HCT116 (cell line): Measurements from ENCODE around the gene SDK1. TPM values are rescaled to one million over a fixed set of nuclear protein-coding genes. Genes with fewer than 3 reads are reported as not detected.

Source experiments
- ATAC-seq: fragments of 200-7000 bp; cut with Tn5 transposase; 2 replicates; pipeline ENCODE4 v1.9.1; 2020; ENCODE audit warnings: mild to moderate bottlenecking, moderate library complexity
- BruUV-seq: library from RNA; stranded (reverse); fragments of 400-500 nt; replicated peaks from 2 replicates; lab custom pipeline; 2021; lab: Mats Ljungman, UMichigan
- CTCF ChIA-PET: fragments of 300-600 bp; sonication (Branson Sonifier 250); formaldehyde crosslinking; loops from one replicate; lab custom pipeline; 2021; ENCODE audit warnings: antibody characterized with exemption; lab: Charles Lee
- POLR2A ChIA-PET: fragments of 300-600, 350-600 bp; sonication (Branson Sonifier 250); formaldehyde crosslinking; loops from one replicate; lab custom pipeline; 2021; ENCODE audit warnings: antibody characterized with exemption; lab: Charles Lee
- RAD21 ChIA-PET, 2 experiments: fragments of 300-600 bp; sonication (Branson Sonifier 250); formaldehyde crosslinking; loops; one replicate each; lab custom pipeline; 2023; ENCODE audit warnings: low total read pairs in 2 of 2; ENCODE audit not compliant: uncharacterized antibody in 2 of 2, unreplicated experiment in 2 of 2, low non-redundant PET in 1 of 2; lab: Charles Lee
- DNase-seq: peaks from one replicate; pipeline ENCODE4 v3.0.0-alpha.2; 2010; ENCODE audit warnings: low read depth, low spot score
- H2AFZ ChIP-seq: fragments of 200-600 bp; shearing (Covaris generic), sonication (generic); 2 replicates; pipeline ENCODE4 v1.6.1; 2017; ENCODE audit warnings: low read depth, mixed run types, mixed read lengths, antibody characterized with exemption, low read length; ENCODE audit not compliant: poor library complexity, severe bottlenecking
- H3K27ac ChIP-seq: 2 replicates; pipeline ENCODE4 v1.5.1; 2012; ENCODE audit warnings: low read depth, low read length
- H3K27me3 ChIP-seq: fragments of 200-600 bp; sonication (generic); 2 replicates; pipeline ENCODE4 v1.6.1; 2016; ENCODE audit warnings: mixed run types, low read length, mixed read lengths; ENCODE audit not compliant: insufficient read depth
- H3K36me3 ChIP-seq, 2 experiments: fragments of 200-500 bp in 1 of 2; fragments of 200-600 bp in 1 of 2; sonication (Bioruptor generic) in 1 of 2; sonication (generic) in 1 of 2; 2 replicates each; pipeline versions ENCODE4 v1.5.1 to v1.6.1; 2014 to 2016; ENCODE audit warnings: low read length in 2 of 2, inconsistent platforms in 1 of 2, mixed read lengths in 1 of 2, mixed run types in 1 of 2; ENCODE audit not compliant: insufficient read depth in 2 of 2, control insufficient read depth in 1 of 2
- H3K4me1 ChIP-seq, 2 experiments: fragments of 200-600 bp in 1 of 2; sonication (generic) in 1 of 2; 2 replicates each; pipeline versions ENCODE4 v1.5.1 to v1.6.1; 2012 to 2017; ENCODE audit warnings: low read length in 2 of 2, inconsistent platforms in 1 of 2, mild to moderate bottlenecking in 1 of 2, mixed read lengths in 1 of 2, mixed run types in 1 of 2, moderate library complexity in 1 of 2; ENCODE audit not compliant: insufficient read depth in 2 of 2, control insufficient read depth in 1 of 2
- H3K4me2 ChIP-seq: fragments of 200-600 bp; sonication (generic); 2 replicates; pipeline ENCODE4 v1.6.1; 2017; ENCODE audit warnings: mixed run types, low read length, mixed read lengths
- H3K4me3 ChIP-seq, 2 experiments: fragments of 200-600 bp in 1 of 2; sonication (generic) in 1 of 2; replicated peaks in 1 of 2; 2 replicates each; pipeline ENCODE4 v1.5.1; 2011 to 2016; ENCODE audit warnings: low read length in 2 of 2, control low read depth in 1 of 2, low read depth in 1 of 2, mild to moderate bottlenecking in 1 of 2, mixed read lengths in 1 of 2, mixed run types in 1 of 2
- H3K79me2 ChIP-seq: fragments of 200-600 bp; sonication (generic); 2 replicates; pipeline ENCODE4 v1.6.1; 2017; ENCODE audit warnings: mild to moderate bottlenecking, mixed run types, low read length, moderate library complexity, mixed read lengths; ENCODE audit not compliant: insufficient read depth
- H3K9ac ChIP-seq: fragments of 200-600 bp; sonication (generic); 2 replicates; pipeline ENCODE4 v1.6.1; 2016; ENCODE audit warnings: low read length, mixed read lengths
- H3K9me2 ChIP-seq: fragments of 200-600 bp; sonication (generic), shearing (Covaris generic); 2 replicates; pipeline ENCODE4 v1.6.1; 2017; ENCODE audit warnings: mixed run types, mild to moderate bottlenecking, moderate library complexity; ENCODE audit not compliant: insufficient read depth
- H3K9me3 ChIP-seq, 2 experiments: fragments of 200-500 bp in 1 of 2; fragments of 200-600 bp in 1 of 2; sonication (Bioruptor generic) in 1 of 2; sonication (generic) in 1 of 2; 2 replicates each; pipeline ENCODE4 v1.6.1; 2014 to 2017; ENCODE audit warnings: low read length in 2 of 2, mixed read lengths in 2 of 2, inconsistent platforms in 1 of 2, low read depth in 1 of 2, mild to moderate bottlenecking in 1 of 2, mixed run types in 1 of 2, moderate library complexity in 1 of 2; ENCODE audit not compliant: control insufficient read depth in 1 of 2, insufficient read depth in 1 of 2
- H4K20me1 ChIP-seq: fragments of 200-600 bp; sonication (generic), shearing (Covaris generic); 2 replicates; pipeline ENCODE4 v1.6.1; 2017; ENCODE audit warnings: mixed run types, mild to moderate bottlenecking, moderate library complexity; ENCODE audit not compliant: insufficient read depth
- CBX3 ChIP-seq: IDR thresholded peaks from 2 replicates; pipeline ENCODE4 v1.6.1; 2012; ENCODE audit warnings: low read depth
- CTCF ChIP-seq, 3 experiments: fragments of 200-600 bp in 1 of 3; sonication (generic) in 1 of 3; IDR thresholded peaks in 2 of 3; conservative IDR thresholded peaks in 1 of 3; 2 replicates each; pipeline ENCODE4 v1.5.1; 2012 to 2017; ENCODE audit warnings: low read depth in 2 of 3, low read length in 2 of 3, antibody characterized with exemption in 1 of 3, borderline replicate concordance in 1 of 3, control low read depth in 1 of 3, mild to moderate bottlenecking in 1 of 3, mixed read lengths in 1 of 3, mixed run types in 1 of 3, moderate library complexity in 1 of 3; ENCODE audit not compliant: insufficient read depth in 1 of 3
- EGR1 ChIP-seq: IDR thresholded peaks from 2 replicates; pipeline ENCODE4 v1.6.1; 2012; ENCODE audit warnings: low read depth
- ELF1 ChIP-seq: IDR thresholded peaks from 2 replicates; pipeline ENCODE4 v1.6.1; 2012; ENCODE audit warnings: low read depth, borderline replicate concordance
- EZH2 ChIP-seq: fragments of 200-600 bp; sonication (generic); IDR thresholded peaks from 2 replicates; pipeline ENCODE4 v1.6.1; 2017; ENCODE audit warnings: antibody characterized with exemption, mixed run types
- FOSL1 ChIP-seq: IDR thresholded peaks from 2 replicates; pipeline ENCODE4 v1.6.1; 2012; ENCODE audit warnings: low read depth
- POLR2AphosphoS5 ChIP-seq: IDR thresholded peaks from 2 replicates; pipeline ENCODE4 v1.6.1; 2011; ENCODE audit warnings: mild to moderate bottlenecking, low read depth, low read length, moderate library complexity
- REST ChIP-seq: IDR thresholded peaks from 2 replicates; pipeline ENCODE4 v1.6.1; 2012; ENCODE audit warnings: low read depth
- SIN3A ChIP-seq: IDR thresholded peaks from 2 replicates; pipeline ENCODE4 v1.6.1; 2012; ENCODE audit warnings: low read depth
- SRF ChIP-seq: IDR thresholded peaks from 2 replicates; pipeline ENCODE4 v1.6.1; 2012; ENCODE audit warnings: low read depth
- TCF7L2 ChIP-seq: IDR thresholded peaks from 2 replicates; pipeline ENCODE4 v1.7.0; 2011; ENCODE audit warnings: borderline replicate concordance, inconsistent platforms; ENCODE audit not compliant: insufficient read depth, insufficient read length; ENCODE audit errors: extremely low read depth
- YY1 ChIP-seq: IDR thresholded peaks from 2 replicates; pipeline ENCODE4 v1.6.1; 2011; ENCODE audit warnings: low read length, low read depth, moderate library complexity, mild to moderate bottlenecking; ENCODE audit not compliant: insufficient replicate concordance; ENCODE audit errors: extremely low read depth
- ZBTB33 ChIP-seq: IDR thresholded peaks from 2 replicates; pipeline ENCODE4 v1.6.1; 2011; ENCODE audit warnings: mild to moderate bottlenecking, low read length, moderate library complexity; ENCODE audit not compliant: insufficient replicate concordance; ENCODE audit errors: extremely low read depth
- ZNF274 ChIP-seq: fragments of 200-500 bp; sonication (Bioruptor generic); IDR thresholded peaks from 2 replicates; pipeline ENCODE4 v1.6.1; 2014; ENCODE audit warnings: mild to moderate bottlenecking, low read depth, low read length, inconsistent platforms
- intact Hi-C: fragments of 100-400 bp; cut with micrococcal nuclease; formaldehyde crosslinking; loops from 2 replicates; pipeline ENCODE4 v1.10.0; 2022
- total RNA-seq: library from RNA; stranded (reverse); gene quantifications from one replicate; pipeline ENCODE4 v1.2.1, GENCODE V29; 2021; ENCODE audit not compliant: unreplicated experiment

The SDK1 gene
- total RNA-seq, 1 experiment from 2014 or later = 0.05 TPM

GRCh38 chr7:3277604-3278572 lies 23.2 kb upstream of the SDK1 start:
- H3K4me1 ChIP-seq = no peaks in the 10 kb centered on the region
- H3K27ac ChIP-seq = no peak overlapping the region
- no peaks in the 10 kb centered on the region; the same call in 1 of the 2 replicates for H3K27me3 ChIP-seq
- no peaks in the 10 kb centered on the region for H3K9me3 ChIP-seq
- no peak overlapping the region for H3K9ac ChIP-seq
- TF ChIP-seq CBX3 (no peak), ZBTB33 (no peak), SIN3A (no peak), ELF1 (no peak), FOSL1 (no peak), EGR1 (no peak), TCF7L2 (no peak), ZNF274 (no peak), CTCF (IDR thresholded peaks at IDR 0.05 in 2 of 3, conservative IDR thresholded peaks at IDR 0.05 in 1 of 3; ENCODE audit: borderline replicate concordance in 1 of 3, insufficient read depth in 1 of 3, low read depth in 2 of 3, low read length in 2 of 3) (no peak), REST (no peak), YY1 (no peak), EZH2 (no peak), SRF (no peak), POLR2AphosphoS5 (no peak)
- intact Hi-C loops = no loop called here
- BruUV-seq = no TSS peak
- RAD21 ChIA-PET = no interaction called here
- H4K20me1 ChIP-seq = no peaks in the 10 kb centered on the region
- DNase-seq = no peak
- ATAC-seq = no peak
- no peaks in the 10 kb centered on the region for H3K9me2 ChIP-seq
- H3K4me2 ChIP-seq = no peak overlapping the region
- H3K4me3 ChIP-seq = no peak overlapping the region
- POLR2A ChIA-PET = no interaction called here
- no peak overlapping the region for H2AFZ ChIP-seq
- H3K36me3 ChIP-seq = no peaks in the 10 kb centered on the region
- CTCF ChIA-PET = no interaction called here
- no peaks in the 10 kb centered on the region for H3K79me2 ChIP-seq
